ENCODE data around the gene HLF. TPM values are rescaled to one million over a fixed set of nuclear protein-coding genes. Genes with fewer than 3 reads are reported as not detected.

The HLF gene
- total and polyA plus RNA-seq, 2 experiments from 2014 or later, result 0.09 TPM; not detected in 1

DNA sequence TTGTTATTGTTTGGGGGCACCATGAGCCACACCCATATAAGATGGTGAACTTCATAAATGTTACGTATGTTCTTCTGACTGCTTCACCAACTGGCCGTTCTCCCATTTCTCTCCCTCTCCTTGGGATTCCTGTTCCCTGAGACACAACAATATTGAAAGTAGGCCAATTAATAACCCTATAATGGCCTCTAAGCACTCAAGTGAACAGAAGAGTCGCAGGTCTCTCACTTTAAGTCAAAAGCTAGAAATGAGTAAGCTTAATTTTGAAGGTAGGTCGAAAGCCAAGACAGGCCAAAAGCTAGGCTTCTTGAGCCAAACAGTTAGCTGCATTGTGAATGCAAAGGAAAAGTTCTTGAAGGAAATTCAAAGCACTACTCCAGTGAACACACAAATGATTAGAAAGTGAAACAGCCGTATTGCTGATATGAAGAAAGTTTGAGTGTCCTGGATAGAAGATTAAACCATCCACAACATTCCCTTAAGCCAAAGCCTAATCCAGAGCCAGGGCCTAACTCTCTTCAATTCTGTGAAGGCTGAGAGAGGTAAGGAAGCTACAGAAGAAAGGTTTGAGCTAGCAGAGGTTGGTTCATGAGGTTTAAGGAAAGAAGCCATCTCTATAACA is 25.8 kb downstream of the HLF start:
- TF ChIP-seq EZH2 (IDR thresholded peaks at IDR 0.05; ENCODE audit: insufficient read depth, poor library complexity, severe bottlenecking), result no peak
- no peak for TF ChIP-seq EZH2phosphoT487 (IDR thresholded peaks at IDR 0.05; ENCODE audit: insufficient read depth, low read depth)
- H3K4me1 ChIP-seq (ENCODE audit: insufficient read depth), result no peaks in the 10 kb centered on the region
- no peak for DNase-seq
- no peak overlapping the region for H2AFZ ChIP-seq
- WGBS, 2 experiments (ENCODE audit: low coverage in 1 of 2, low lambda C conversion rate in 2 of 2, missing lambda C conversion rate in 2 of 2), result 68 to 76% methylated on average over 5 of the region's 5 CpGs
- H3K27ac ChIP-seq, result no peak overlapping the region
- H3K4me3 ChIP-seq, result no peak overlapping the region
- H3K36me3 ChIP-seq (ENCODE audit: low read depth), result no peaks in the 10 kb centered on the region
- H3K9me2 ChIP-seq (ENCODE audit: insufficient read depth), result no peaks in the 10 kb centered on the region
- H3K4me2 ChIP-seq (ENCODE audit: unreplicated experiment), result no peak overlapping the region
- H3F3A ChIP-seq (ENCODE audit: insufficient read depth), result no peaks in the 10 kb centered on the region
- H3K27me3 ChIP-seq (replicated peaks; ENCODE audit: insufficient read depth), result no peaks in the 10 kb centered on the region
- no peaks in the 10 kb centered on the region for H3K79me2 ChIP-seq (ENCODE audit: insufficient read depth)
- H3K9ac ChIP-seq, result no peak overlapping the region
- H4K20me1 ChIP-seq (ENCODE audit: insufficient read depth), result no peaks in the 10 kb centered on the region
- no peaks in the 10 kb centered on the region for H3K9me3 ChIP-seq (ENCODE audit: low read depth)
- in situ Hi-C loops (cut with MboI), result no loop called here

DNA sequence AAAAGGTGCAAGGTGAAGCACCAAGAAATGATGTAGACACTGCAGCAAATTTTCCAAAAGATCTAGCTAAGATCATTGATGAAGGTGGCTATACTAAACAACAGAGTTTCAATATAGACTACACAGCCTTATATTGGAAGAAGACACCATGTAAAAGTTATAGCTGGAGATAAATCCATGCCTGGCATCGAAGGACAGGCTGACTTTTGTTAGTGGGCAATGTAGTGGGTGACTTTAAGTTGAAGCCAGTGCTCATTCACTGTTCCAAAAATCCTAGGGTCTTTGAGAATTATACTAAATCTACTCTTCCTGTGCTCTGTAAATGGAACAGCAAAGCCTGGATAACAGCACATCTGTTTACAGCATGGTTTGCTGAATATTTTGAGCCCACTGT is 26.4 kb downstream of the HLF start:
- no peak overlapping the region for H3K4me2 ChIP-seq (ENCODE audit: unreplicated experiment)
- in situ Hi-C loops (cut with MboI), result no loop called here
- no peaks in the 10 kb centered on the region for H3K27me3 ChIP-seq (replicated peaks; ENCODE audit: insufficient read depth)
- no peaks in the 10 kb centered on the region for H3F3A ChIP-seq (ENCODE audit: insufficient read depth)
- H2AFZ ChIP-seq, result no peak overlapping the region
- no peaks in the 10 kb centered on the region for H3K4me1 ChIP-seq (ENCODE audit: insufficient read depth)
- H3K4me3 ChIP-seq, result no peak overlapping the region
- H3K9me2 ChIP-seq (ENCODE audit: insufficient read depth), result no peaks in the 10 kb centered on the region
- 44 to 55% methylated on average over 1 of the region's 1 CpG for WGBS, 2 experiments (ENCODE audit: low coverage in 1 of 2, low lambda C conversion rate in 2 of 2, missing lambda C conversion rate in 2 of 2)
- no peaks in the 10 kb centered on the region for H3K36me3 ChIP-seq (ENCODE audit: low read depth)
- H3K27ac ChIP-seq, result no peak overlapping the region
- no peaks in the 10 kb centered on the region for H3K9me3 ChIP-seq (ENCODE audit: low read depth)
- no peaks in the 10 kb centered on the region for H3K79me2 ChIP-seq (ENCODE audit: insufficient read depth)
- TF ChIP-seq EZH2phosphoT487 (IDR thresholded peaks at IDR 0.05; ENCODE audit: insufficient read depth, low read depth) (no peak), EZH2 (IDR thresholded peaks at IDR 0.05; ENCODE audit: insufficient read depth, poor library complexity, severe bottlenecking) (no peak)
- no peak overlapping the region for H3K9ac ChIP-seq
- H4K20me1 ChIP-seq (ENCODE audit: insufficient read depth), result no peaks in the 10 kb centered on the region
- no peak for DNase-seq

DNA sequence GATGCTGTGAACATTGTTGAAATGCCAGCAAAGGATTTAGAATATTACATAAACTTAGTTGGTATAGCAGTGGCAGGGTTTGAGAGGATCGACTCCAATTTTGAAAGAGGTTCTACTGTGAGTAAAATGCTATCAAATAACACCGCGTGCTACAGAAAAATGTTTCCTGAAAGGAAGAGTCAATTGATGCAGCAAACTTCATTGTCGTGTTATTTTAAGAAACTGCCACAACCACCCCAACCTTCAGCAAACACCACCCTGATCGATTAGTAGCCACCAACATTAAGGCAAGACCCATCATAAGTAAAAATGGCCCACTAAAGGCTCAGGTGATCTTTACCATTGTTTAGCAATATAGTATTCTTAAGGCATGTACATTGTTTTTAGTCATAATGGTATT is 27.3 kb downstream of the HLF start:
- Histone ChIP-seq H2AFZ (no peak overlapping the region), H3K4me2 (ENCODE audit: unreplicated experiment) (no peak overlapping the region), H3K36me3 (ENCODE audit: low read depth) (no peaks in the 10 kb centered on the region), H3K4me1 (ENCODE audit: insufficient read depth) (no peaks in the 10 kb centered on the region), H3K27ac (no peak overlapping the region), H4K20me1 (ENCODE audit: insufficient read depth) (no peaks in the 10 kb centered on the region), H3K9me3 (ENCODE audit: low read depth) (no peaks in the 10 kb centered on the region), H3K4me3 (no peak overlapping the region), H3F3A (ENCODE audit: insufficient read depth) (no peaks in the 10 kb centered on the region), H3K9ac (no peak overlapping the region), H3K79me2 (ENCODE audit: insufficient read depth) (no peaks in the 10 kb centered on the region), H3K9me2 (ENCODE audit: insufficient read depth) (no peaks in the 10 kb centered on the region), H3K27me3 (replicated peaks; ENCODE audit: insufficient read depth) (no peaks in the 10 kb centered on the region)
- DNase-seq, result no peak
- WGBS, 2 experiments (ENCODE audit: low coverage in 1 of 2, low lambda C conversion rate in 2 of 2, missing lambda C conversion rate in 2 of 2), result 79 to 80% methylated on average over 5 of the region's 5 CpGs
- in situ Hi-C loops (cut with MboI), result no loop called here
- TF ChIP-seq EZH2phosphoT487 (IDR thresholded peaks at IDR 0.05; ENCODE audit: insufficient read depth, low read depth) (no peak), EZH2 (IDR thresholded peaks at IDR 0.05; ENCODE audit: insufficient read depth, poor library complexity, severe bottlenecking) (no peak)

DNA sequence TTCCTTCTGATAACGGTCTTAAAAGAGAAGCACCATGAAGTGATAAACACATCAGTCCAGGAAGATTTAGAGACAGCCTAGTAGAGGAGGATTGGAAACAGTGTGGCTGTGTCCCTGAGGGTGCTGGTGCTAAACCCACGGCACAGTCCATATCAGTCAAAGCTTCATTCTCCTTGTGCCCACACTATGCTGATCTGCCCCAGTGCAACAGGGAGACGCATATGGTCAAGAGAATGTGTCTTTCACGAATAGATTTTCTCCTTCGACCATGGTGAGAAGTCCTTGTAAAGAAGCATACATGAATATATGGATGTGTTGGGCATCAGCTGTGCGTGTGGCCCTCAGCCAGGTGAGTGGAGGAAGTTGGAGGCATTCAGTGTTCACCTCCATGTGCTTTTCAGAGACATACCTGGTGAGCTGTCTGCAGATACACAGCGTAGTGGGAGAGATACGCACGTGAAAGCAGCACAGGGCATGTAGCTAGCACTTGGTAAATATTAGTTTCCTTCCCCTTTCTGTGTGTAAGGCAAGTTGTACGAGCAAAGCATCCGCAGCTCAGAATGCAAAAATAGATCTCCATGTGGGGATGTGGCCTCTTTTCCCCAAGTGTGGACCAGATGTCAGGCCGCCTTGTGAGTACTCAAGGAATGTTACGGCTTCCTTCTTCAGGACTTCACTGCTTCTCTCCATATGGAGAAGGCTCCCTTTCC is 29.4 kb downstream of the HLF start:
- DNase-seq, result no peak
- no peak for TF ChIP-seq EZH2phosphoT487 (IDR thresholded peaks at IDR 0.05; ENCODE audit: insufficient read depth, low read depth)
- no peak for TF ChIP-seq EZH2 (IDR thresholded peaks at IDR 0.05; ENCODE audit: insufficient read depth, poor library complexity, severe bottlenecking)
- Histone ChIP-seq H3K79me2 (ENCODE audit: insufficient read depth) (no peaks in the 10 kb centered on the region), H3K27ac (no peak overlapping the region), H3K9me3 (ENCODE audit: low read depth) (no peaks in the 10 kb centered on the region), H2AFZ (no peak overlapping the region), H3K36me3 (ENCODE audit: low read depth) (no peaks in the 10 kb centered on the region), H3K9me2 (ENCODE audit: insufficient read depth) (no peaks in the 10 kb centered on the region), H4K20me1 (ENCODE audit: insufficient read depth) (no peaks in the 10 kb centered on the region), H3K9ac (no peak overlapping the region), H3K4me3 (no peak overlapping the region), H3K27me3 (replicated peaks; ENCODE audit: insufficient read depth) (no peaks in the 10 kb centered on the region), H3K4me1 (ENCODE audit: insufficient read depth) (no peaks in the 10 kb centered on the region), H3F3A (ENCODE audit: insufficient read depth) (no peaks in the 10 kb centered on the region), H3K4me2 (ENCODE audit: unreplicated experiment) (no peak overlapping the region)
- WGBS, 2 experiments (ENCODE audit: low coverage in 1 of 2, low lambda C conversion rate in 2 of 2, missing lambda C conversion rate in 2 of 2), result 50% methylated on average over 13 of the region's 13 CpGs
- in situ Hi-C loops (cut with MboI), result no loop called here

Data from GM23248 (cell line).